ENCODE measurements around the gene GNG14. TPM values are rescaled to one million over a fixed set of nuclear protein-coding genes. Genes with fewer than 3 reads are reported as not detected.
"Not testable (repeated sequence)": the region's sequence is repeated elsewhere in the genome, so short reads cannot be mapped to it uniquely, and the experiment has no call there.

The GNG14 gene
- total RNA-seq, result not detected

DNA sequence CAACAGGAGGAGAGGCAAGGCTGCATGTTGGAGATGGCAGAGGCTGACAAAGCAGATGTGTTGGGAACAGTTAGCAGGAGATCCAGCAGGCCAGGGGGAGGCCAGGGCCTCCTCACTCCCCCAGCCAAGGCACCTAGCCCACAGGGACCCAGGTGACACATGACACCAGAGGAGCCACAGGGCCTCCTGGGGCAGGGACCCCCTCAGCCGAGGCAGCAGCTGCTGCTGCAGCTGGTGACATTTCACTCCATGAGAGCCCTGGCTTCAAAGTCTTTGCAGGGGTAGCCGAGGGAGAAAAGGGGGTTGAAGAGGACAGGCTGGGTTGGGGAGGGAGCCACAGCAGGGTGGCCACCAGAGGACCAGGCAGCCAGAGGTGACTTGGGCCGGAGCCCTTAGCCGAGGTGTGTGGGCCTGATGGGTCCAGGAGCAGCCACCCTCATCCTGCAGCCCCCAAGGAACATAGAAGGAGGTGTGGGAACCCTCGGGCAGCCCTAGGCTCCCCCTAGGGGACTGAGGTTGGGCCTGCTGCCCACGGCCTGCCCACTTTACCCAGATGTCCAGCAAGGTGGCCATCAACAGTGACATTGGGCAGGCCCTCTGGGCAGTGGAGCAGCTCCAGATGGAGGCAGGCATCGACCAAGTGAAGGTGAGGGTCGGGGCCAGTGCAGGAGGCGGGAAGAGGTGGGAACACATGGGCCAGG is at the start of gene GNG14:
Gene GNG14 (plus strand): TSS at position 503 of the 701 bp plus-strand sequence. CDS start 51 bp downstream, at position 554.
- no peaks in the 10 kb centered on the region for H3K27me3 ChIP-seq
- no peak for DNase-seq
- no peak within 1 kb of the TSS for H3K4me3 ChIP-seq
- no peaks in the 10 kb centered on the region for H3K4me1 ChIP-seq
- intact Hi-C loops (cut with DNase I; ENCODE audit: low total_unique reads), result no loop called here
- H3K36me3 ChIP-seq, result no peaks in the 10 kb centered on the region
- H3K9me3 ChIP-seq, result no peaks in the 10 kb centered on the region
- TF ChIP-seq POLR2A (IDR thresholded peaks at IDR 0.05), result no peak
- TF ChIP-seq, protein P1, sequence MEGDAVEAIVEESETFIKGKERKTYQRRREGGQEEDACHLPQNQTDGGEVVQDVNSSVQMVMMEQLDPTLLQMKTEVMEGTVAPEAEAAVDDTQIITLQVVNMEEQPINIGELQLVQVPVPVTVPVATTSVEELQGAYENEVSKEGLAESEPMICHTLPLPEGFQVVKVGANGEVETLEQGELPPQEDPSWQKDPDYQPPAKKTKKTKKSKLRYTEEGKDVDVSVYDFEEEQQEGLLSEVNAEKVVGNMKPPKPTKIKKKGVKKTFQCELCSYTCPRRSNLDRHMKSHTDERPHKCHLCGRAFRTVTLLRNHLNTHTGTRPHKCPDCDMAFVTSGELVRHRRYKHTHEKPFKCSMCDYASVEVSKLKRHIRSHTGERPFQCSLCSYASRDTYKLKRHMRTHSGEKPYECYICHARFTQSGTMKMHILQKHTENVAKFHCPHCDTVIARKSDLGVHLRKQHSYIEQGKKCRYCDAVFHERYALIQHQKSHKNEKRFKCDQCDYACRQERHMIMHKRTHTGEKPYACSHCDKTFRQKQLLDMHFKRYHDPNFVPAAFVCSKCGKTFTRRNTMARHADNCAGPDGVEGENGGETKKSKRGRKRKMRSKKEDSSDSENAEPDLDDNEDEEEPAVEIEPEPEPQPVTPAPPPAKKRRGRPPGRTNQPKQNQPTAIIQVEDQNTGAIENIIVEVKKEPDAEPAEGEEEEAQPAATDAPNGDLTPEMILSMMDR (IDR thresholded peaks at IDR 0.05), result no peak
- H3K27ac ChIP-seq, result no peak within 1 kb of the TSS

GRCh38 chr19:12638611-12639182 is 49.1 kb upstream of the GNG14 start:
- intact Hi-C loops (cut with DNase I; ENCODE audit: low total_unique reads), result no loop called here
- no peak for TF ChIP-seq POLR2A (IDR thresholded peaks at IDR 0.05)
- Histone ChIP-seq H3K27ac (no peak overlapping the region), H3K4me1 (no peaks in the 10 kb centered on the region), H3K27me3 (no peaks in the 10 kb centered on the region), H3K4me3 (no peak overlapping the region), H3K9me3 (no peaks in the 10 kb centered on the region), H3K36me3 (no peaks in the 10 kb centered on the region)
- DNase-seq, result no peak

DNA sequence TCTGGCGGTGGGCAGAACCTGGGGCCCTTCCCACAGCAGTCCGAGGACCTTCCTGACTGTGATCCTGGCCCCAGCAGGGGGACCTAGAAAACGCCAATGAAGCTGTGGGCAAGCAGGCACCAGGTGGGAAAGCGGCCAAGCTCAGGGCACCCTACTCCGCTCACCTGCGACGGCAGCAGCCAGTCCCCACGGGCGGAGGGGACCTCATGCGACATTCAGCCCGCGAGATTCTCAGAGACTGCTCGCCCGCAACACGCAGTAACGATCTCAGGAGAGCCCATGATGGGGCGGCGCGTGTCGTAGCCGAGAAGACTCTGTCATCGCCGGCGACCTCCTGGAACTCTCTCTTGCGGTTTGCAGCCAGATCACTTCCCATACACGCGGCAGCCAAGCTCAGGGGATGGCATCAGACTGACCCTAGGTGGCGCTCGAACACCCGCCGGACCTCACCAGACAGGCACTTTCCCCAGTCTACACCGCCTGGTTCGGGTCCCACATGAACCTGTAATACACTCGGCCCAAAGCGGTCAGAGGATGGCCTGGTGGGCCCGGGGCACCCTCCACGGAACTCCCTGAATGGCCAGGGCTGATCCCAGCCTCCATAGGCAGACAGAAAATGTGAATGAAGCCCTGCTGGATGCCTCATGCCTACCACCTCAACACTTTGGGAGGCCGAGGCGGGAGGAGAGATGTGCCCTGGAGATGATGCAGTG is 47.7 kb upstream of the GNG14 start:
- TF ChIP-seq, protein P1 (IDR thresholded peaks at IDR 0.05), result peak; percentile 60 to 79 (median 64)
- TF ChIP-seq POLR2A (IDR thresholded peaks at IDR 0.05), result no peak
- Histone ChIP-seq H3K27ac (no peak overlapping the region), H3K9me3 (no peaks in the 10 kb centered on the region), H3K4me1 (no peaks in the 10 kb centered on the region), H3K27me3 (no peaks in the 10 kb centered on the region), H3K4me3 (no peak overlapping the region), H3K36me3 (no peaks in the 10 kb centered on the region)
- peak; percentile 72 to 74 for DNase-seq
- intact Hi-C loops (cut with DNase I; ENCODE audit: low total_unique reads), result no loop called here

DNA sequence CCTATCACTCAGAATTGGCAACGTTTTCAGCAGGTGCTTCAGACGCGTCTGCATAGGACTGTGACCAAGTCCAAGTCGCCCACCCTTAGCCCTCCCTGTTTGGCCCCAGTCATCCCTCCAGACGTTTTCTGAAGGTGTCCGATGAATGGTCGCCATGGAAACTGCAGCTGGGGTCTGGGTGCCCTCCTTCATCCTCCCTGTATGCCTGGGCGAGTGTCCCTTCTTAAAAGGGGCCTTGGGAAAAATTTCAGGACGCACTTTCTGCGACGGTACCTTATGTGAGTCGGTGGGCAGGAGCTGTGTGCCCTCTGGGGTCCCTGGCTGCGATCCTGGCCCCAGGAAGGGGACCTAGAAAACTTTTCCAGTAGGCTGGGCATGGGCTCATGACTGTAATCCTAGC is 46.3 kb upstream of the GNG14 start:
- Histone ChIP-seq H3K36me3 (no peaks in the 10 kb centered on the region), H3K9me3 (no peaks in the 10 kb centered on the region), H3K27me3 (no peaks in the 10 kb centered on the region), H3K27ac (no peak overlapping the region), H3K4me3 (no peak overlapping the region), H3K4me1 (no peaks in the 10 kb centered on the region)
- no peak for DNase-seq
- intact Hi-C loops (cut with DNase I; ENCODE audit: low total_unique reads), result no loop called here
- TF ChIP-seq, protein P1 (IDR thresholded peaks at IDR 0.05), result no peak
- TF ChIP-seq POLR2A (IDR thresholded peaks at IDR 0.05), result no peak

DNA sequence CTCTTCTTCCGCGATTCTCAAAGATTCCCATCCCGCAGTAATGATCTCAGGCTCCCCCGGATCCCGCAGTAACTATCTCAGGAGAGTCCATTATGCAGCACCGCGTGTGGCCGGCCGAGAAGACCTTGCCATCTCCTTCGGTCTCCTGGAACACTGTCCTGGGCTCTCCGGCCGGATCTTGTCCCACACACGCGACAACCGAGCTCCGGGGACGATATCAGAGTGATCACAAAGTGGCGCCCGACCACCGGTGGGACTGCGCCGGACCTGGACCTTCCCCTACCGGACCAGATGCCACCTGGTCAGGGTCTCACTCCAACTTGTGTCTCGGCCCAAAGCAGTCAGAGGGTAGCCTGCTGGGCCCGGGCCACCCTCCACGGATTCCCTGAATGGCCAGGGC is 45.3 kb upstream of the GNG14 start:
- DNase-seq, result no peak
- Histone ChIP-seq H3K4me3 (no peak overlapping the region), H3K4me1 (no peaks in the 10 kb centered on the region), H3K36me3 (no peaks in the 10 kb centered on the region), H3K9me3 (no peaks in the 10 kb centered on the region), H3K27me3 (no peaks in the 10 kb centered on the region), H3K27ac (no peak overlapping the region)
- TF ChIP-seq POLR2A (IDR thresholded peaks at IDR 0.05), result no peak
- TF ChIP-seq, protein P1 (IDR thresholded peaks at IDR 0.05), result no peak
- intact Hi-C loops (cut with DNase I; ENCODE audit: low total_unique reads), result no loop called here

DNA sequence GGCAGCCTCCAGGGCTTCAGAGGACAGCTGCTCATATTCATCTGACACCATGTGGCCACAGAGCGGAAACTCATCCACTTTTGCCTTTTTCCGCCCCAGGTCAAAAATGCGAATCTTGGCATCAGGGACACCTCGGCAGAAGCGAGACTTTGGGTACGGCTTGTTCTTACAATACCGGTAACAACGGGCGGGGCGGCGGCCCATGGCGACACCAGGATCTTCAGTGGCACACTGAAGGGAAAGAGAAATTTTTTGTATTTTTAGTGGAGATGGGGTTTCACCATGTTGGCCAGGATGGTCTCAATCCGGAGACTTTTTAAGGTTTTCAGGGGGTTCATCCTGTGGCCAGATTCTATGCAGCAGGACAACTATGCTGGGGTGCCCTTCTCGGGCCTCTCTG is 44.1 kb upstream of the GNG14 start:
- intact Hi-C loops (cut with DNase I; ENCODE audit: low total_unique reads); H3K4me3 ChIP-seq; DNase-seq; H3K36me3 ChIP-seq; H3K4me1 ChIP-seq; H3K27me3 ChIP-seq; H3K27ac ChIP-seq; H3K9me3 ChIP-seq: not testable (repeated sequence)
